SKM-1 treated with dmso at 0.1 percent for 144 hours (cell line): Measurements from ENCODE around the gene IQSEC1.

Experiments used
- DNase-seq: peaks from one replicate; lab custom pipeline; 2025; ENCODE audit not compliant: unreplicated experiment; lab: John Stamatoyannopoulos, UW

The IQSEC1 gene

GRCh38 chr3:13086531-13086981 lies 13.3 kb upstream of the IQSEC1 start:
- peak; percentile 51 for DNase-seq

GRCh38 chr3:13085846-13086179 lies 12.6 kb upstream of the IQSEC1 start:
- DNase-seq: no peak

DNA sequence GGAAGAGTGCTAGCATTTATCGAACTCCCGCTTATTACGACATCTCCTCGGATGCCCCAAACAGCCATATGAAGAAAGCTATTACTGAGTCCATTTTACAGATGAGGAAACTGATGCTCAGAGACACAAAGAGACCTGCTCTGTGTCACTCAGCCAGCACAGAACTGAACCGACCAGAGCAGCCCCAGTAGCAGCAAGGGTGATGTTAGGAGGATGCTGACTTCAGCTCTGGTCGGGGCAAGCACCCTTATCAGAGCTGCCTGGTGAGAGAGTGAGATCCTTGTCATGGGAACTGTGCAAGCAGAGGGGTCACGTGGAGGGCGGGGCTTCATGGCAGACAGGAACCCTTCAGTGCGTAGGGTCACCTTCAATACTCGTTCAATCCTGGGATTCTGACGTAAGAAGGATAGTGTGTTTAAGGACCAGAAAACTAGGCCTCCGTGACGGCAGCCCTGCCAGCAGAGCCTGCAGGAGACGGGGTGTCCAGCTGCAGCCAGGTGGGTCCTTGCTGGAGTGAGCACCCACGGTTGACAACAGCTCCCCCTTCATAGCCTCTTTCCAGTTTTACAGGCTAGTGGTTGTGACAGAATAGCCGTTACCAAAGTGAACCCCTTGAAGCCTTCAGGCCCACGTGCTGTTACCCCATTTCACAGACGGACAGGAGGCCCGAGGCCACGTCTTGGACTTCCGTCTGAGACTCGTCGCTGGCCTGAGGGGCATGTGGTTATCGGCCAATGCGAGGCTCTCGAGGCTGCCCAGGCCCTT lies 12.0 kb upstream of the IQSEC1 start:
- DNase-seq: no peak

DNA sequence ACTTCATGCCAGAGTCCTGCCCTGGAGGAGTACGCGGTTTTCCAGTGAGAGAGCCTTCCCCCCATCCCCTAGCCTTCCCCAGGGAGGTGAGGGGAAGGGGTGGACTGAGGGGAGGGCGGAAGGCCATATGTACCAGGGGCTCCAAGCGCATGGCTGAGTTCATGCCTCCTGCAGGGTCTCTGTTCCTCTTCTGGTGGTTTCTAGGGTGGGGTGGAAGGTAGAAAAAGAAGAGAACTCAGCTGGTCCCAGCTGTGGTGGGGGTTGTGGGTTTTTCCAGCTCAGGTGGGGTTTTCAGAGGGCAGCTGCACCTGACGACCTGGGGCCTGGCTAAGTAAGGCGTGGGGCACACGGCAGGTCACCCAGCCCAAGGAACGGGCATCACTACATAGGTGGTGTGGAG lies 10.7 kb upstream of the IQSEC1 start:
- DNase-seq: no peak

DNA sequence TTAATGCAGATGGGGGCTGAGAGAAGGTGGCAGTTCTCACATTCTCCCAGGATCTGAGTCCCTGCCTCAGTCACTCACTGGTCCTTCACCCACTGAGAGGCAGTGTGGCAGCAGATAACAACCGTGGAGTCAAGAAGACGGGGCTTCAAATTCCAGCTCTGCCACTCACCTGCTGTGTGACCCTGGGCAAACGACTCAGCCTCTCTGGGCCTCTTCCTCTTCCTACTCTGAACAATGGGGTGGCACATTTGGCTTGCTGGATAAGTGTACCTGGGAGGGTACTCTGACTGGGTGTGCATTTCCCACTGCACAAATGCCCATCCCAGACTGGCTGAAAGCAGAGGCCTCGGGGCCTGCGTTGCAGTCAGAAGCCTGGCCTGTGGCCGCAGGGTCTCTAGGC lies 10.0 kb upstream of the IQSEC1 start:
- DNase-seq: no peak

GRCh38 chr3:13082677-13083076 lies 9.4 kb upstream of the IQSEC1 start:
- no peak for DNase-seq

DNA sequence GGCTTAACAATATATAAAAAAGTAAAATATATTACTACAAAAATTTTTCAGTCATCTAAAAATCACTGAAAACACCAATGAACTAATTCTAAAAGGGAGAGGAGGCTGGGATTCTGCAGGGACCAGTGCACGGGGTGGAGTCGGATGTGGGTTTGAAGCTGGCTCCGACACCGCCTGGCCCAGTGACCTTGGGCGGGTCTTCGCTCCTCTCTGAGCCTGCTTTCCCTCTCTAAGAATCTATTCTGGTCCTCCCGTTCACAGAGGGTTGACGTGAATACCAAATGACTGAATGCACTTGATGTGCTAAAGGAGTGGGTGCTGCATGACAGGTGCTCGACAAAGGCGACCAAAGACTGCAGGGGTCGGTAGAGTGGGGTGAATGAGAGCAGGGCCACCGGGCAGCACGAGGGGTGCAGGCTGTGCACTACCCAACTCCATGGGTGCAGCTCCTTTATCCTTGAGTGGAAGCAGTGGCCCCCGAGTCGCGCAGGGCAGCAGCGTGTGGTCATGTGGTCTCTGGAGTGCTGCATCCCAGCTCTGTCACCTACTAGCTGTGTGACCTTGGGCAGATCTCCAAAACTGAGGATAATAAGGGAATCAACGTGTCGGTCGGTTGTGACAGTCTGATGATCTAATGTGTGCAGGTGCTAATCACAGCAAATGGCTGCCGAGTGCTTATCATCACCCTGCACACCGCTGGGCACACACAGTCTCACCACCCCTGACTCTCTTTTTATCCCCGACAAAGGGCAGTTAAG lies 8.6 kb upstream of the IQSEC1 start:
- DNase-seq: no peak

- DNase-seq: no peak
These were observed 7.4 kb upstream of the IQSEC1 start for GRCh38 chr3:13080591-13080990.

GRCh38 chr3:13080026-13080425 lies 6.8 kb upstream of the IQSEC1 start:
- DNase-seq: no peak

DNA sequence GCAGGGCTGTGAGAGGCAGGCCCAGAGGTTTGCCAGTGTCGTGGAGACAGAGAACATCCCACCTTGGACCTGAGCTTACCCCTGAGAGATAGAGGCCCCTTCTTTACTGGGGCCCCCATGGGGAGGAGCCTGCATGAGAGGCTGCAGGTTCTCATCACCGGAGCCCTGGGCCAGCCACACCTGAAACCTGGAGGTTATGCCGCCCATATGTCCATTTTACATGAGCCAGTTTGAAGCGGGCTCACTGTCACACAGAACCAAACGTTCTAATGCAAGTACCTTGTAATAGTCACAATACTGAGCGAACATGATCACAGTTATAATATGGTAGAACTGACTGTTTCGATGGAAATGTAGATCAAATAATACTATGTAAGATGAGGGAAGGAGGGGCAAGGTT lies 6.3 kb upstream of the IQSEC1 start:
- no peak for DNase-seq

- DNase-seq: no peak
These were observed 5.8 kb upstream of the IQSEC1 start for GRCh38 chr3:13079051-13079450.

DNA sequence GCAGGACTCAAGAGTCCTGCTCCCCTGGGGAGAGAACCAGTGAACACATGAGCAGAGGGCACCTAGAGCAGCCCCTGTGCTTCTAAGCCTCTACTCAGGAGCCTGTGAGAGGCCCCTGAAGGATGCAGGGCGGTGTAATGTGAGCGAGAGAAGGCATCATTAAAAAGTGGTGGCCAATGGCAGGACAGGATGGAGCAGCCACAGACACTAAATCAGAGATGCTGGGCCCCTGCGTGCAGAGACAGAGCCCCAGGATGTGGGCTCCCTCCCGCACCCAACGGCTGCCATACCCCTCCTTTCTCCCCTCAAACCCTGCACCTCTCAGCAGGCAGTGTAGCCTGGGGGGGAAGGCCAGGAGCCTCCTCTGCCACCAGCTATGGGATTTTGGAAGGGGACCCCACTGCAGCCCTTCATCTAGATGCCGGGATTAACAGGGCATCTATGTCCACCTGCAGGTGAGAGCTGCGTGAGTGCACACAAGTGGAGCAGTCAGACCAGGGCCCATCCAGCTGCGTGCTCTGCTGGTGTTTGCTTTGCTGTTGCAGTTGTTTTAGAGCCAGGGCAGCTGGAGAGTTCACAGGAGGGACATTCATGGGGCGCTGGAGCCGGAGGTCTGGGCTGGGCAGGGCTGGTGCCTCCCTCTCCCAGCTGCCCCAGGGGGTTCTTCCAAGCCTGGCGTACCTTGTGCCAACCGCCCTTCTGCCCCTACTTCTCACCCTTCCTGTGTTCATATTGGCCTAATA lies 5.1 kb upstream of the IQSEC1 start:
- DNase-seq: no peak

- DNase-seq: no peak
These were observed 4.4 kb upstream of the IQSEC1 start for GRCh38 chr3:13077431-13078162.

DNA sequence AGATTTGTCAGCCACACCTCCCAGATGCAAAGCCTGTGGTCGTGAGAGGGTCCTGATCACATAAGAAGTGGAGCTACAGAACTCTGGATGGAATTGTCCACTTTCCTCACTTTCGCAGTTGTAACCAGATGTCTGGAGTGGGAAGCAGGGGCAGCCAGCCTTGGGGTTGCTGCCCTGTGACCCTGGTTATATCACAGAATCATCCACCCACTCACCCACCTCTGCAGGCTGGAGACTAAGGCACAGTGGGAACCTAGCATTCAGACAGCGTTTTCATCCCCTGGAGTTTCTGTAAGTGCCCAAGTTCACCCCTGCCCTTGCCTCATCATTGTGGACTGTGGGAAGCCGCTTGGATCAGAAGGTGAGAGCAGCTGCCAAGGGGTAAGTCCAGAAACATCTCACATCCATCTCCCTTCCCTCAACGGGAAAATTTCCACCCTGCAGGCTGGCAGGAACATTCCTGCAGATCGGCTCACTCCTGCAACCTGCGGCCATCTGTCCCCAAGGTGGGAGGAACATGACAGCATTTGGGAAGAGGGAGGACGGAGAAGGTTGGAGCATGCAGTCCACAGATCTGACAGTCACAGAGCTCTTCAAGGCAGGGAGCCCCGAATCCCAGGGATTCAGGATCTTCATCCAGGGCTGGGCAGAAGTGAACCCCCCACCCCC lies 2.9 kb upstream of the IQSEC1 start:
- no peak for DNase-seq

- peak; percentile 52 for DNase-seq
These were observed 2.1 kb upstream of the IQSEC1 start for GRCh38 chr3:13075318-13075717.

DNA sequence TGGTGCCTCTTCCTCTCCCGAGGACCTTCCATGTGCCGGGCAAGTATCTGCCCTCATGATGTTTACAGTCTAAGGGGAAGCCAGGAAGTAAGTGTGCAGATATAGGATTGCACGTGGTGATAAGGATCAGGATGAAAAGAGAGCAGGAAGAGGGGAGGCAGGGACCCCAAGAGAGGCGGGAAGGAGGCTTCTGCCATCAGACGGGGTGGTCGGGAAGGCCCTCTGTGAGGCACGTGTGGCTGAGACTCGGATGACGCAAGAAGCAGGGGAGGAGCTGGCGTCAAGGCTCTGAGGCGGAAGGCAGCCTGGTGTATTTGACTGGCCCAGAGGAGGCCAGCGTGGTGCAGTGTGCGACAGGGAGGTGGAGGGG lies 762 bp upstream of the IQSEC1 start:
- DNase-seq: no peak

GRCh38 chr3:13072600-13073325 lies 466 bp downstream of the IQSEC1 start:
- no peak for DNase-seq

DNA sequence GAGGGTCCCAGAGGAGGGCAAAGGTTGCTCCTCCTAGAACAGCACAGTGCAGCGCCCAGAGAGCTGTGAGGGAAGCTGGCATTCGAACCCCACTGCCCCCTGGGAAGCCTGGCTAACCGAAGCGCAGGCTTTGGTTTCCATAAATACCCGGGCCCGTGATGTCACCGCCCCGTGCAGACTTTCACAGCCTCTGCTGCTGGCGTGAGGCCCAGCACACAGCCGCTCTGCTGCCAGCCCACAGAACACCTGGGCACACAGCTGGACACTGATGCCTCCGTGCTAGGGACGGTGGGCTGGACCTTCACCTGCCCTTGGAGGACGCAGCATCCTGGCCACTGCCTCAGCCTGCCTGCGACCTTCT lies 1.0 kb downstream of the IQSEC1 start:
- no peak for DNase-seq

DNA sequence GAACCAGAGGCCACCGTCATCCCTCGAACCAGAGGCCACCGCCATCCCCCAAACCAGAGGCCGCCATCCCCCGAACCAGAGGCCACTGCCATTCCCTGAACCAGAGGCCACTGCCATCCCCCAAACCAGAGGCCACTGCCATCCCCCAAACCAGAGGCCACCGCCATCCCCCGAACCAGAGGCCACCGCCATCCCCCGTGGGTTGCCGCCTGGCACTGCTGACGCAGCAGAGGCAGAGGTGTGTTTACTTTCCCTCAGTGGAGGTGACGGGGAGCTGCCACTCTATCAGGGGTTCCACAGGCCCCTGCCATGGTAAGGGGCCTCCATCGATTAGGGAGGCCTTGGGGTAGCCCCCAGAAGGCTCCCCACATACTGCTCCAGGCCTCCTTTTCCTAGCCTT lies 1.5 kb downstream of the IQSEC1 start:
- DNase-seq: no peak

GRCh38 chr3:13070391-13071070 lies 2.7 kb downstream of the IQSEC1 start:
- DNase-seq: no peak
